IPS-11a (cell line): ENCODE measurements around the gene TMEM212.
A peak's percentile ranks its signal among the peaks of the same experiment; 100 is the strongest.

Experiments used
- H3K4me3 ChIP-seq: one replicate; pipeline ENCODE4 v1.5.1; 2013; ENCODE audit warnings: low read depth, low read length, control low read depth

The TMEM212 gene

GRCh38 chr3:171842864-171843518 is at the start of gene TMEM212:
Gene TMEM212, plus strand, starts transcription at chr3:171843349. Its CDS starts 35 bp downstream, at chr3:171843384.
- no peak within 1 kb of the TSS for H3K4me3 ChIP-seq

DNA sequence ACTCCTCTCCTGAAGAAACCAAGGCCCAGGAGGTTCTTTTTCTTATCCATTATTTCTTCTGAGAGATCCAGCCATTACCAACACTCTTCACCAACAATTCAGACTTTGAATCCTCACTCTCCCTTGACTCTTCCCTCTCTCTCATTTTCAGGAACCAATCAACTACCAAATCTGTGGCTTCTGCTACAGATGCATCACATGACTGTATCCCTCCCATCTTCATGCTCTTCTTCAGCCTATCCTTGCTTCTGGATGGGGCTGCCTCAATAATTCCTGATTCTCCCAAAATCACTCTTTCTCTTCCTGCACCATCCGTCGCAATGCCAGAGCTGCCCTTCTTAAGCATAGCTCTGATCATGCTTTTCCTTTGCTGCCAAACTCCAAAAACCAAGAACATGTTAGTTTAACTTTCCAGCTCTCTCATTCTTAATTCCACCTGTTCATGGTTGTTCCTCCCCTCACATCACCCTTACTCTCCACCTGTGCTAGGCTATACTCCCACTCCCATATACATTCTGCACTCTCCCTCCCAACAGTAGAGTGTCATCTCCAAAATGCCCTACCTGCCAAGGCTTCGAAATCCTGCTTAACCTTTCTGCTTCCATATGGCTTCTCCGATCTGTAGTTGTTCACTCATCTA is 46.4 kb upstream of the TMEM212 start:
- no peak overlapping the region for H3K4me3 ChIP-seq

DNA sequence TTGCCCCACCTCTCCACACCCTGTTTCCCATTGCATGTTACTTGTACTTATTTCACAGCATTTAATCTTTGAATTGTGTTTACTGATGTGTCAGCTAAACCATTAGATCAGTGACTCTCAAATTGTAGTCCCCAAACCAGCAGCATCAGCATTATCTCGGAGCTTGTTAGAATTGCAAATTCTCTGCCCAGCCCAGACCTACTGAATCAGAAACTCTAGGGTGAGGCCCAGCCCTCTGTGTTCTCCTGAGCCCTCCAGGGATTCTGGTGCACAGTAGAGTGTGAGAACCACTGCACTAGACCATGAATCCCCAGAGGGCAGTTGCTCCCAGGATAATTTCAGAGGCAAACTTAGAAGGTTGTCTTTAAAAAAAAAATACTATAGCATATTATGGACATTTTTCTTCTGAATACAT is 45.9 kb upstream of the TMEM212 start:
- no peak overlapping the region for H3K4me3 ChIP-seq

DNA sequence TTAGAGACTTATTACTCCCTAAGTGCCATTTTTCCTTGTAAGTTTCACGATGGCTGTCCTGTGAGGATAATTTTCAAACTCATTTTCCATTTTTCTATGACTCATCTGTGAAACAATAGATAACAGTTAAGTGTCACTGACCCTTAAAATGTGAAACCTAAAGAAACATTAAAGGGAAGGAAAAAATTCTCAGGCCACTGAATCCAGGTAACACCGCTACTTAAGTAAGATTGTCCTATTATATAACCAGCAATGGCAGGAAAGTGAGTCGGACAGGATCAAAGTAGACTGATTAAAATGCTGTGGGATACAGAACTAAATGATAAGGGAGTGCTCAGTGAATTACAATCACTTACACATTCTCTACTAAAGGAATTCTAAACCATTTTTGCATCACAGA is 45.3 kb upstream of the TMEM212 start:
- H3K4me3 ChIP-seq: no peak overlapping the region

GRCh38 chr3:171799501-171799900 is 43.6 kb upstream of the TMEM212 start:
- H3K4me3 ChIP-seq: no peak overlapping the region

DNA sequence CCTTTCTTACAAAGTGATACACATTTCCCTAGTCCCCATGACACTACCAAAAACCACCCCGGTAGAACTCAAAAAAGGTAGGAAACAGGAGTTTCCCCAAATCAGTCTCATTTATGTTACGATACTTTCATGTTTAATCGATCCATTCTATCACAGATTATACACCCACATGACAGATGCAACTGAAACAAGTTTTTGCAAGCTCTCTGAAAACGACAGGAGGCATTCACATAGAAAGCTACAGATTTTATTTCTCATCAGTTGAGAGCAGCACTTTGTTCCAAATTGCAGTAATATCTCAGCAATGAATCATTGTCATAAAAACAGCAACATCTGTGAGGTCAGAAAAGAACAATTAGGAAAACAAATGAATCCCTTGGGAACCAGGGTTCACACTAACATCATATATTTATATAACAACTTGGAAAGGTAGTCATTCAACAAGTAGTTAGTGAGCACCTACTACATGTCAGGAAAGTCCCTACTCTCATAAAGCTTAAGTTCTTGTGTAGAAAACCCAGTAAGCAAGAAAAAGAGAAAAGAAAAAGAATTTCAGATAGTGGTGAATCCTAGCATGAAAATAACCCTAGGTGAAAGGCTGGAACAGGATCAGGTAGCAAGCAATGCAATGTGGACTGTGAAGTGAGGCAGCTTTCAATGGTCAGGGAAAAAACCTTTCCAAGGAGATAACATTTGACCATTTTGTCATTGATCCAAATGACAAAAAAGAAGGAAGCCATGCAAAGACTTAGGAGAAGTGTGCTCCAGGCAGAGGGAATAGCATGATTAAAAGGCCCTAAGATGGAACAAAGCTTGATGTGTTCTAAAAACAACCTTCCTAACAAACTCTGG is 41.2 kb upstream of the TMEM212 start:
- H3K4me3 ChIP-seq: no peak overlapping the region

- H3K4me3 ChIP-seq: no peak overlapping the region
These were observed 40.6 kb upstream of the TMEM212 start for GRCh38 chr3:171802590-171802956.

DNA sequence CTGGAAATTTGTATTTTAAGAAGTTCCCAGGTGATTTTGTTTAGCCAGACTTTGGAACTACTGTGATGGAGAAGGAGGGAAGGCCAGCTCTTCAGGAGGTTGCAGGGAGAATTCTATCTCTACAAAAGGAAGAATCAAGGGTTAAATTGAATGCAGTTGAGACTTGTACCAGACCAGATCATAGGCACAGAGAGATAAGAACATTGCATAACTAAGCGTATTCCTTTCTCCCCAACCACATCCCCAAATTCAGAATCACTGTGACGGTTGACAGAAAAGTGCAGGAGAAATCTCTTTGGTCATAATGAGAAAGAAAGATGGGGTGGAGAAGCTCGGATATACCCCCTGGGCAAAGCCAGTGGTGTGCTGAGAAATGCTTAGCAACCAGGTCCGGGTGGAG is 40.1 kb upstream of the TMEM212 start:
- H3K4me3 ChIP-seq: no peak overlapping the region

DNA sequence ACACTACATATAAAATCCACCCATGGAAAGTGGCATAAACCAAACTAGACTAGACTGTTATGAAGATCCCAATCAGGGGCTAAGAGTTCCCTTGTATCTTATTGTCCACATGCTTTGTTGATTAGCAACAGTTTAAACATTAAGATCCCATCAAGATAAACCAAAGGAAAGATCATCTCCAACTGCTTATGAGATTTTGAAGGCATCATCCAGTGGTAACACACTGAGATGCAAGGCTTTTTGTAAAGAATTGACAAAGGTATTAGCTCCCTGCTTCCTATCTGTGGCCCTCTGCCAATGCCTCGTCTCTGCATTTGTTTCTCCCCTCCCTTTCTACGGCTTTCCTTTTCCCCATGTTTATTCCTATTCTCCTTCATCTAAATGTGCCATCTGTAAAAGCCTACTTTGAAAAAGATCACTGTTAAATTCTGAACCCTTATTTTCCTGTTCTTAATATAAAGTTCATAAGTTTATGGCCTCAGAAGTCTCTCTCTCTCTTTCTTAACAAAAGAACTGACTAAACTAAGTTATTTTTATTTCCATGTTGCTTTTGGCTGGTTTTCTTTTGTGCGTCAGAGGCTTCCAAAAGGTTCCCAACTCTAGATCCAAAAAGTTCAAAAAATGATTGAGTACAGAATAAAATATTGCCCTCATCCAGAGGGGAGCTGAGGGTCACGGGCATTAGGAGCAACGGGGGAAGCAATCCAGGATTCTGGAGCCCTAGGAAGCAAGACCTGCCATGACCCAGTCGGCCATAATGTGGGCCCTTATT is 38.3 kb upstream of the TMEM212 start:
- H3K4me3 ChIP-seq: no peak overlapping the region

- no peak overlapping the region for H3K4me3 ChIP-seq
These were observed 37.5 kb upstream of the TMEM212 start for GRCh38 chr3:171805687-171806086.

- no peak overlapping the region for H3K4me3 ChIP-seq
These were observed 36.7 kb upstream of the TMEM212 start for GRCh38 chr3:171806200-171807128.

DNA sequence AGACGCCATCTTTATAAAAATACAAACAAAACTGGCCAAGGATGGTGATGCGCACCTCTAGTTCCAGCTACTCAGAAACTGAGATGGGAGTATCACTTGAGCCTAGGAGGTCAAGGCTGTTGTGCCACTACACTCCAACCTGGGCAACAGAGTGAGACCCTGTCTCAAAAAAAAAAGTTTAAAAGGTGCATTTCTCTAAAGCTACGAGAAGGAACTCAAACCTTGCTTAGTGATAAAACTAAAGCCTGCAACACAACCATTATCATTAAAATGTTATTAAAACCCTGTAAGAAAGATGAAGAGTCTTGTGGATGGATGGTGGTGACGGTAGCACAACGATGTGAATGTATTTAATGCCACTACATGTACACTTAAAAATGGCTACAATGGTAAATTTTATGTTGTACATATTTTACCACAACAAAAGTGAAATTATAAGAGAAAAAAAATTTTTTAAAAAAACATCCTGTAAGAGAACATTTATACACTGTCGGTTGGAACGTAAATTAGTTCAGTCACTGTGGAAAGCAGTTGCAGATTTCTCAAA is 35.9 kb upstream of the TMEM212 start:
- H3K4me3 ChIP-seq: no peak overlapping the region

GRCh38 chr3:171807806-171808205 is 35.3 kb upstream of the TMEM212 start:
- no peak overlapping the region for H3K4me3 ChIP-seq

DNA sequence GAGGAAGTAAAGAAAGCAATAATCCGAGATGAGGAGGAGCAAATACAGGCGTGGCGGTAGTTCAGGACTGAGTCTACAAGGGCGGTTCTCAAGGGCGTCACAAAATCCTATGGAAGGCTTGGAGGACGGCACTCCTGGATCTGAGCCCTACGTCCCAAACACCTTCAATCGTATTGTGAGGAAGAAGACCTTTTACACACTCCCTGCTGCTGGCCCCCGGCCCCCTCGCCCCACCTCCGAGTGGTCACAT is 33.6 kb upstream of the TMEM212 start:
- H3K4me3 ChIP-seq: peak overlapping the region; percentile 62

DNA sequence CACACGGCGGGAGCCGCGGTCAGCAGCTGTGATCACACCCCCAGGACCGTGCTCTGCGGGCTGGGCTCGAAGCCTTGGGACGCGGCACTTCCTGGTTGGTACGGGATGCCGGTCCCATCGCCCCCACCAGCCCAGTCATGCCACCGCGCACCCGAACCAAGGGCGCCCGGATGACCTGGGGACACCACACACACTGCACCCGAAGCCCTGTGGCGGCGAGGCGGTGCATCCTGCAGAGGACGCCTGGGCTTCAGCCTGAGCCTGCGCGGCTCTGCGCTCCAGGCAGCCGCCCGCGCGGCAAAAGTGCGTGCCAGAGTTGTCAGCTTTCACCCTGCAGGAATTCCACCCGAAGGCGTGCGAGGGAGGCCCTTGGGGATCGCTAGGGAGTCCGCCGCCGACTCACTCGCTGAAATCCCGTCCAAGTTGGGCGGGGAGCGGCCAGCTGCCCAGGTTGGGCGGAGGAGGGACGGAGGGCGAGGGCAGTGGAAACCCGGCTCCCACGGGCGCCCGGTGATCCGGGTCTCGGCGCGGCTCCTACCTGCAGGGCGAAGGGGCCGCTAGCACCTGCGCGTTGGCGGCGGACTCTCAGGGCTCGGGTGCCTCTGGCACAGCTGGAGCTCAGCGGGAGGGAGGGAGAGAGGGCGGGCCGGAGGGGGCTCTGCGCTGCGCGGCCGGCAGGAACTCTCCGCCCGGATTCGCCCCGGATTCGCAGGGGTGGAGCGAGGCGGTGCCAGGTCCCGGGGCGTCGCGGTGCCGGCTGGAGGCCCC is 33.1 kb upstream of the TMEM212 start, which contains the start of gene PLD1:
Gene PLD1, minus strand, starts transcription at position 623 of the 768 bp plus-strand sequence. CDS start 72,432 bp downstream, outside the sequence.
- peak within 1 kb of the TSS; percentile 62 for H3K4me3 ChIP-seq

- H3K4me3 ChIP-seq: peak overlapping the region; percentile 62
These were observed 32.4 kb upstream of the TMEM212 start for GRCh38 chr3:171810629-171811294.

DNA sequence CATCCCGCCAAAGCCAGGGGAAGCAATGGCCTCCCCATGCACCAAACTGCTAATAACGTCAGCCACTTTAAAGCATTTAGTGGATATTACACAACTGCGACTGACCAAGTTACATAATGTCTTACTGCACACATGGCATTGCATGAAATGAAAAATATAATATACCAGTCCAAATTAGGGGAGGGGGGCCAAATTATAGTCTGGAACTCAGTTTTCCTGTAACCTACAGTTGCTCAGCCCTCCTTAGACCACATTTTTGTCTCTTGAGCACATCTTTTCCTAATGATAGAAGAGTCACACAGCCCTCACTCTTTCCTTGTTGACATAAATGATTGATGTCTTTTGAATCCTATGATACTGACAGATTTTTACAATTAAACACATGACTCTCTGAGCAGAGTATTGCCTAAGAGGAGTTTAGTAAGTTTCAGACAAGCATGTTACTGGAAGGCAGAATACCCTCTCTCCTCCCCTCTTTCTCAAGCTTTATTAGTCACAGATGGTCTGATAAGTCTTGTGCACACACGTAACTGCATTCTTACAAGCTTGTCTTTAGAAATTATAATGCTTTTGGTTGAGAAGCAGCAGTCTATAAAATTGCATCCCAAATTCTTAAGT is 31.7 kb upstream of the TMEM212 start:
- no peak overlapping the region for H3K4me3 ChIP-seq

- no peak overlapping the region for H3K4me3 ChIP-seq
These were observed 31.2 kb upstream of the TMEM212 start for GRCh38 chr3:171811913-171812335.
